Panc1 (cell line): ENCODE measurements around the gene LRRC74B. TPM values are rescaled to one million over a fixed set of nuclear protein-coding genes. Genes with fewer than 3 reads are reported as not detected.

Experiments used
- ATAC-seq: fragments of 200-7000 bp; cut with Tn5 transposase; 2 replicates; pipeline ENCODE4 v1.9.1; 2020; ENCODE audit warnings: mild to moderate bottlenecking, moderate library complexity
- BruUV-seq: library from RNA; stranded (reverse); fragments of 400-500 nt; replicated peaks from 2 replicates; lab custom pipeline; 2021; lab: Mats Ljungman, UMichigan
- CTCF ChIA-PET: fragments of 300-600 bp; sonication (Branson Sonifier 250); formaldehyde crosslinking; loops from one replicate; lab custom pipeline; 2022; ENCODE audit warnings: antibody characterized with exemption; lab: Charles Lee
- POLR2A ChIA-PET: fragments of 300-600 bp; sonication (Branson Sonifier 250); formaldehyde crosslinking; loops from one replicate; lab custom pipeline; 2022; ENCODE audit warnings: antibody characterized with exemption; lab: Charles Lee
- DNase-seq: peaks from one replicate; pipeline ENCODE4 v3.0.0-alpha.2; 2010; ENCODE audit warnings: low read depth, low spot score
- H3K27ac ChIP-seq: 2 replicates; pipeline ENCODE4 v1.5.1; 2011; ENCODE audit warnings: mild to moderate bottlenecking, low read length, inconsistent platforms
- H3K27me3 ChIP-seq: fragments of 200-500 bp; sonication (Bioruptor generic); 2 replicates; pipeline ENCODE4 v1.6.0; 2014; ENCODE audit warnings: low read length, inconsistent platforms; ENCODE audit not compliant: control insufficient read depth, insufficient read depth
- H3K36me3 ChIP-seq: fragments of 200-500 bp; sonication (Bioruptor generic); 2 replicates; pipeline ENCODE4 v1.5.1; 2014; ENCODE audit warnings: inconsistent platforms, mild to moderate bottlenecking, low read length, moderate library complexity; ENCODE audit not compliant: control insufficient read depth, insufficient read depth
- H3K4me1 ChIP-seq: 2 replicates; pipeline ENCODE4 v1.5.1; 2011; ENCODE audit warnings: inconsistent platforms, mild to moderate bottlenecking, low read length, moderate library complexity; ENCODE audit not compliant: control insufficient read depth, insufficient read depth
- H3K4me3 ChIP-seq, 2 experiments: 2 replicates each; pipeline ENCODE4 v1.5.1; 2011 to 2012; ENCODE audit warnings: low read depth in 2 of 2, low read length in 2 of 2, mild to moderate bottlenecking in 2 of 2, inconsistent platforms in 1 of 2, moderate library complexity in 1 of 2
- H3K9me3 ChIP-seq: fragments of 200-500 bp; sonication (Bioruptor generic); 2 replicates; pipeline ENCODE4 v1.5.1; 2014; ENCODE audit warnings: low read depth, mild to moderate bottlenecking, inconsistent platforms, low read length, moderate library complexity; ENCODE audit not compliant: control insufficient read depth, insufficient read depth
- POLR2AphosphoS5 ChIP-seq: IDR thresholded peaks from 2 replicates; pipeline ENCODE4 v1.6.1; 2012; ENCODE audit warnings: mild to moderate bottlenecking, low read depth, low read length, moderate library complexity
- SIN3A ChIP-seq: IDR thresholded peaks from 2 replicates; pipeline ENCODE4 v1.6.1; 2012; ENCODE audit warnings: low read depth, mild to moderate bottlenecking, low read length, moderate library complexity, borderline replicate concordance; ENCODE audit not compliant: insufficient read depth
- TCF7L2 ChIP-seq: IDR thresholded peaks from 2 replicates; pipeline ENCODE4 v1.6.1; 2011; ENCODE audit warnings: mild to moderate bottlenecking, low read depth, low read length, inconsistent platforms
- in situ Hi-C: cut with HindIII; loops from 2 replicates; pipeline ENCODE4 v1.10.0; 2016; ENCODE audit warnings: low sequenced_read_pairs, low pct_unique_long_range_greater_than_20kb
- intact Hi-C: fragments of 100-400 bp; cut with micrococcal nuclease; formaldehyde crosslinking; loops from one replicate; pipeline ENCODE4 v1.10.0; 2022; ENCODE audit not compliant: unreplicated experiment
- total RNA-seq: library from RNA; stranded (reverse); gene quantifications from one replicate; pipeline ENCODE4 v1.2.1, GENCODE V29; 2021; ENCODE audit not compliant: unreplicated experiment
- TF ChIP-seq, protein P1 (sequence below), 2 experiments: IDR thresholded peaks; 2 replicates each; pipeline ENCODE4 v1.6.1; 2011 to 2012; ENCODE audit warnings: low read depth in 2 of 2, control low read depth in 1 of 2, low read length in 1 of 2, mild to moderate bottlenecking in 1 of 2, moderate library complexity in 1 of 2; ENCODE audit not compliant: insufficient read depth in 1 of 2
- TF ChIP-seq, protein P2 (sequence below): fragments of 450-650 bp; IDR thresholded peaks from 2 replicates; pipeline ENCODE4 v1.5.1; 2017; ENCODE audit warnings: mild to moderate bottlenecking

The LRRC74B gene
- total RNA-seq, 1 experiment from 2014 or later, result not detected

DNA sequence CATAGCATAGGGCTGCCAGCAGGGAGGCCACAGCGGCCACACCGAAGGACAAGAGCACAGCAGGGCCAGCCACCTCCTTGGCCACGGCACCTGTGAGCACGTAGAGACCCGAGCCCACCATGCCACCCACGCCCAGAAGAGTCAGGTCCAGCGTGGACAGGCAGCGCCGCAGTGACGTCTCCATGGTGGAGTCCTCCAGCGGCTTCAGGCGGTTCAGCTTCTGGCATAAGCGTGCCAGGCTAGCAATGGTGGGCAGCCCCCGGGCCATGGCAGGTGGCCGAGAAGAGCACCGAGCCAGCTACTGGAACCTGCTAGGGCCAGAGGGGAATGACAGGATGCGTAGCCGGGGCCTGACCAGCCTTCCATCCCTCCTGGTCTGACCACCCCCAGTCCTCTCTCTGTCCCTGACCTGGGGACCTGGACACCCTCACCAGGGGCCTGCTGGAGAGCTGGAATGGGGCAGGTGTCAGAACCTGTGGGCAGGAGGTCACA lies 14.2 kb upstream of the LRRC74B start:
- Histone ChIP-seq H3K4me3 (no peak overlapping the region), H3K9me3 (no peaks in the 10 kb centered on the region), H3K36me3 (no peaks in the 10 kb centered on the region), H3K27ac (no peak overlapping the region), H3K27me3 (no peaks in the 10 kb centered on the region), H3K4me1 (no peaks in the 10 kb centered on the region)
- in situ Hi-C loops, result no loop called here
- POLR2A ChIA-PET, result no interaction called here
- no TSS peak for BruUV-seq
- ATAC-seq, result no peak
- TF ChIP-seq, protein P1, sequence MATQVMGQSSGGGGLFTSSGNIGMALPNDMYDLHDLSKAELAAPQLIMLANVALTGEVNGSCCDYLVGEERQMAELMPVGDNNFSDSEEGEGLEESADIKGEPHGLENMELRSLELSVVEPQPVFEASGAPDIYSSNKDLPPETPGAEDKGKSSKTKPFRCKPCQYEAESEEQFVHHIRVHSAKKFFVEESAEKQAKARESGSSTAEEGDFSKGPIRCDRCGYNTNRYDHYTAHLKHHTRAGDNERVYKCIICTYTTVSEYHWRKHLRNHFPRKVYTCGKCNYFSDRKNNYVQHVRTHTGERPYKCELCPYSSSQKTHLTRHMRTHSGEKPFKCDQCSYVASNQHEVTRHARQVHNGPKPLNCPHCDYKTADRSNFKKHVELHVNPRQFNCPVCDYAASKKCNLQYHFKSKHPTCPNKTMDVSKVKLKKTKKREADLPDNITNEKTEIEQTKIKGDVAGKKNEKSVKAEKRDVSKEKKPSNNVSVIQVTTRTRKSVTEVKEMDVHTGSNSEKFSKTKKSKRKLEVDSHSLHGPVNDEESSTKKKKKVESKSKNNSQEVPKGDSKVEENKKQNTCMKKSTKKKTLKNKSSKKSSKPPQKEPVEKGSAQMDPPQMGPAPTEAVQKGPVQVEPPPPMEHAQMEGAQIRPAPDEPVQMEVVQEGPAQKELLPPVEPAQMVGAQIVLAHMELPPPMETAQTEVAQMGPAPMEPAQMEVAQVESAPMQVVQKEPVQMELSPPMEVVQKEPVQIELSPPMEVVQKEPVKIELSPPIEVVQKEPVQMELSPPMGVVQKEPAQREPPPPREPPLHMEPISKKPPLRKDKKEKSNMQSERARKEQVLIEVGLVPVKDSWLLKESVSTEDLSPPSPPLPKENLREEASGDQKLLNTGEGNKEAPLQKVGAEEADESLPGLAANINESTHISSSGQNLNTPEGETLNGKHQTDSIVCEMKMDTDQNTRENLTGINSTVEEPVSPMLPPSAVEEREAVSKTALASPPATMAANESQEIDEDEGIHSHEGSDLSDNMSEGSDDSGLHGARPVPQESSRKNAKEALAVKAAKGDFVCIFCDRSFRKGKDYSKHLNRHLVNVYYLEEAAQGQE (IDR thresholded peaks at IDR 0.05; ENCODE audit: insufficient read depth in 1 of 2, low read depth in 2 of 2, low read length in 1 of 2), result no peak
- TF ChIP-seq, protein P2, sequence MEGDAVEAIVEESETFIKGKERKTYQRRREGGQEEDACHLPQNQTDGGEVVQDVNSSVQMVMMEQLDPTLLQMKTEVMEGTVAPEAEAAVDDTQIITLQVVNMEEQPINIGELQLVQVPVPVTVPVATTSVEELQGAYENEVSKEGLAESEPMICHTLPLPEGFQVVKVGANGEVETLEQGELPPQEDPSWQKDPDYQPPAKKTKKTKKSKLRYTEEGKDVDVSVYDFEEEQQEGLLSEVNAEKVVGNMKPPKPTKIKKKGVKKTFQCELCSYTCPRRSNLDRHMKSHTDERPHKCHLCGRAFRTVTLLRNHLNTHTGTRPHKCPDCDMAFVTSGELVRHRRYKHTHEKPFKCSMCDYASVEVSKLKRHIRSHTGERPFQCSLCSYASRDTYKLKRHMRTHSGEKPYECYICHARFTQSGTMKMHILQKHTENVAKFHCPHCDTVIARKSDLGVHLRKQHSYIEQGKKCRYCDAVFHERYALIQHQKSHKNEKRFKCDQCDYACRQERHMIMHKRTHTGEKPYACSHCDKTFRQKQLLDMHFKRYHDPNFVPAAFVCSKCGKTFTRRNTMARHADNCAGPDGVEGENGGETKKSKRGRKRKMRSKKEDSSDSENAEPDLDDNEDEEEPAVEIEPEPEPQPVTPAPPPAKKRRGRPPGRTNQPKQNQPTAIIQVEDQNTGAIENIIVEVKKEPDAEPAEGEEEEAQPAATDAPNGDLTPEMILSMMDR, result no peak
- TF ChIP-seq TCF7L2 (no peak), POLR2AphosphoS5 (no peak), SIN3A (no peak)
- CTCF ChIA-PET, result no interaction called here
- intact Hi-C loops, result no loop called here
- no peak for DNase-seq

DNA sequence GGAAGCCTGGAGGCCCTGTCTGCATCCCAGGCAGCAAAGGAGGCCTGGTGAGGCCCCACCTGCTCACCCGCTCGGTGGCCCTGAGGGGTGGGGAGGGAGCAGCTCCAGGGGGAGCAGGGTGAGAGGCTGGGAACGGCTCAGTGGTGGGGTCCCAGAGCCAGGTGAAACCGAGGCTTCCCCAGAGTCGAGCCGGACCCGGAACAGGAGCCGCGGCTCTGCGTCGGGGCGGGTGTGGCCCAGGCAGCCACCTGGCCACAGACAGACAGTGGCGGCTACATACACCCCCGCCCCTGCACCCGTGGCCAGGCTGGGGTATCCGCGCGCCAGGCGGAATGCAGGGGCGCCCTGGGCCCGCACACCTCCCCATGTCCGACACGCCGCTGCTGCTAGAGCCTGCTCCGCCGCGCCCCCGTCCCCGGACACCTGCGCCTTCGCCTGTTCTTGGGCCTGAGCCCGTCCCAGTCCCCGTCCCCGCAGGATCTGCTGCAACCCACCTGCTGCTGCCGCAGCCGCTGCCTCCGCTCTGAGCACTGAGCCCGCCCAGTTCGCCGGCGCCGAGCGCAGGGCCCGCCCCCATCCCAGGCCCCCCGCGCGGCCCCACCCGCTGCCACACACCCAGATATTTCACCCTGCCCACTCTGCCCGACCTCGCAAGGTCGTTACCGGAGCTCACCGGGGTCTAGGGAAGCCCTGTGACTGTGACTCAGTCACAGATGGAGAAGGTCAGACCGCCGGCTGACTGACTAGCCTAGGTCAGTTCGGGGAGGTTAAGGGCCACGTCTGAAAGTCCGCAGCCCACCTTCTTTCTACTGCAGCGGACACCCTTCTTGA lies 13.5 kb upstream of the LRRC74B start, which contains the start of gene SLC7A4:
Gene SLC7A4, minus strand, starts transcription at position 525 of the 831 bp plus-strand sequence. CDS start 749 bp downstream, outside the sequence.
- intact Hi-C loops (no loop called here), in situ Hi-C loops (no loop called here)
- TF ChIP-seq, protein P1 (IDR thresholded peaks at IDR 0.05; ENCODE audit: insufficient read depth in 1 of 2, low read depth in 2 of 2, low read length in 1 of 2), result no peak
- TF ChIP-seq POLR2AphosphoS5 (no peak), SIN3A (no peak), TCF7L2 (no peak)
- TF ChIP-seq, protein P2, result no peak
- no peak for ATAC-seq
- H3K27me3 ChIP-seq, result no peaks in the 10 kb centered on the region
- H3K4me1 ChIP-seq, result no peaks in the 10 kb centered on the region
- no peak within 1 kb of the TSS for H3K27ac ChIP-seq
- BruUV-seq, result no TSS peak
- no peaks in the 10 kb centered on the region for H3K36me3 ChIP-seq
- CTCF ChIA-PET, result no interaction called here
- POLR2A ChIA-PET, result no interaction called here
- DNase-seq, result no peak
- no peak within 1 kb of the TSS for H3K4me3 ChIP-seq
- no peaks in the 10 kb centered on the region for H3K9me3 ChIP-seq
